Ishikawa (cell line): Measurements from ENCODE around the gene SPAG6.

ENCODE experiments used
- CEBPB ChIP-seq: IDR thresholded peaks from 2 replicates; pipeline ENCODE4 v1.6.1; 2012
- EP300 ChIP-seq: IDR thresholded peaks from 2 replicates; pipeline ENCODE4 v1.6.1; 2012; ENCODE audit warnings: borderline replicate concordance
- FOXM1 ChIP-seq: IDR thresholded peaks from 2 replicates; pipeline ENCODE4 v1.6.1; 2012; ENCODE audit warnings: low read depth, borderline replicate concordance
- MAX ChIP-seq: IDR thresholded peaks from 2 replicates; pipeline ENCODE4 v1.6.1; 2012
- TAF1 ChIP-seq: IDR thresholded peaks from 2 replicates; pipeline ENCODE4 v1.6.1; 2012; ENCODE audit warnings: low read depth, mild to moderate bottlenecking
- TF ChIP-seq, protein P1 (sequence below): IDR thresholded peaks from 2 replicates; pipeline ENCODE4 v1.6.1; 2012; ENCODE audit warnings: low read depth, mild to moderate bottlenecking

DNA sequence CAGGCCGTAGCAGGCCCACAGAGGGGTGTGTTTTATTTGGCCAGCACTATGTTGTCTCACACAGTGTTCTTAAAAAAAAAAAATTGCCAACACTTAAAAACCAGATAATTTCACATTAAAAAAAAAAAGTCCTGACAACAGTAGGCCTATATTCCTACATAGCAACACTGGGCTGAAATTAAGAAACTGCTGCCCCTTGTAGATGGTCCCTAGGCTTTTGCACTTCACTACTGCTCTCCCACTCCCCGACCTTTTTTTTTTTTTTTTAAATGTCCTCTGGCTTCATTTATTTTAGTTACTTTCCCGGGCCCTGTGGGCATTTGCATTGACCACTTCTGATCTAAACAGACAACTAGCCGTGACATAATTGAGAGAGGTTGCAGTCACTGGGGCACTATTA, 36.0 kb downstream of the SPAG6 start:
- no peak for TF ChIP-seq CEBPB
- TF ChIP-seq MAX, result no peak
- TF ChIP-seq EP300, result no peak
- no peak for TF ChIP-seq FOXM1
- TF ChIP-seq, protein P1, sequence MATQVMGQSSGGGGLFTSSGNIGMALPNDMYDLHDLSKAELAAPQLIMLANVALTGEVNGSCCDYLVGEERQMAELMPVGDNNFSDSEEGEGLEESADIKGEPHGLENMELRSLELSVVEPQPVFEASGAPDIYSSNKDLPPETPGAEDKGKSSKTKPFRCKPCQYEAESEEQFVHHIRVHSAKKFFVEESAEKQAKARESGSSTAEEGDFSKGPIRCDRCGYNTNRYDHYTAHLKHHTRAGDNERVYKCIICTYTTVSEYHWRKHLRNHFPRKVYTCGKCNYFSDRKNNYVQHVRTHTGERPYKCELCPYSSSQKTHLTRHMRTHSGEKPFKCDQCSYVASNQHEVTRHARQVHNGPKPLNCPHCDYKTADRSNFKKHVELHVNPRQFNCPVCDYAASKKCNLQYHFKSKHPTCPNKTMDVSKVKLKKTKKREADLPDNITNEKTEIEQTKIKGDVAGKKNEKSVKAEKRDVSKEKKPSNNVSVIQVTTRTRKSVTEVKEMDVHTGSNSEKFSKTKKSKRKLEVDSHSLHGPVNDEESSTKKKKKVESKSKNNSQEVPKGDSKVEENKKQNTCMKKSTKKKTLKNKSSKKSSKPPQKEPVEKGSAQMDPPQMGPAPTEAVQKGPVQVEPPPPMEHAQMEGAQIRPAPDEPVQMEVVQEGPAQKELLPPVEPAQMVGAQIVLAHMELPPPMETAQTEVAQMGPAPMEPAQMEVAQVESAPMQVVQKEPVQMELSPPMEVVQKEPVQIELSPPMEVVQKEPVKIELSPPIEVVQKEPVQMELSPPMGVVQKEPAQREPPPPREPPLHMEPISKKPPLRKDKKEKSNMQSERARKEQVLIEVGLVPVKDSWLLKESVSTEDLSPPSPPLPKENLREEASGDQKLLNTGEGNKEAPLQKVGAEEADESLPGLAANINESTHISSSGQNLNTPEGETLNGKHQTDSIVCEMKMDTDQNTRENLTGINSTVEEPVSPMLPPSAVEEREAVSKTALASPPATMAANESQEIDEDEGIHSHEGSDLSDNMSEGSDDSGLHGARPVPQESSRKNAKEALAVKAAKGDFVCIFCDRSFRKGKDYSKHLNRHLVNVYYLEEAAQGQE, result no peak
- TF ChIP-seq TAF1, result no peak
